Measurements from ENCODE around the gene IL1RAPL1.

DNA sequence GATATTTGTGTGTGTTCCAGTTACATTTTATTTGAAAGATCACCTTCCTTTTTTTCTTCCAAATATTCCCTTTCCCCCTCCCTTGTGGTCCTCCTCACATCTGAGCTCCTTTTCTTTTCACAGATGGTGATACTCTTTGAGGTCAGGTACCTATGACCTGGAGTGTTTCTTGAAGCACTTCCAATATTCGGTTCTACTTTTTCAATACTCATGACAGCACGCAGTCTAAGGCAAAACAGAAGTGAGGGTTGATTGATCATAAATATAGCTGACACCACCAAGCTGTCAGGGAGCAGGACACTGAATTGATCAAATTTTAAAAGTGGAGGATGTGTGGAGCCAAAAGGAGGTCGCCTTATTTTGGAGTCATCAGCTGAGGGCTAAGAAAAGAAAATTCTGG, 1293.7 kb downstream of the IL1RAPL1 start:
- TF ChIP-seq CTCF (IDR thresholded peaks at IDR 0.05) (no peak), POLR2A (IDR thresholded peaks at IDR 0.05) (no peak)
